Osteocyte (in vitro differentiated cells): ENCODE data around the gene ACE. TPM values are rescaled to one million over a fixed set of nuclear protein-coding genes. Genes with fewer than 3 reads are reported as not detected.
"Not testable (repeated sequence)": the region's sequence is repeated elsewhere in the genome, so short reads cannot be mapped to it uniquely, and the experiment has no call there.

ENCODE experiments used
- DNase-seq: peaks from one replicate; pipeline ENCODE4 v3.0.0; 2021; ENCODE audit warnings: mixed read lengths; ENCODE audit not compliant: unreplicated experiment; ENCODE audit errors: extremely low spot score
- H3K27ac Mint-ChIP-seq: one replicate; pipeline ENCODE4 v1.8.0; 2021; ENCODE audit warnings: mild to moderate bottlenecking, mixed read lengths; ENCODE audit not compliant: unreplicated experiment
- H3K27me3 Mint-ChIP-seq: one replicate; pipeline ENCODE4 v1.8.0; 2021; ENCODE audit warnings: mixed read lengths; ENCODE audit not compliant: unreplicated experiment
- H3K36me3 Mint-ChIP-seq: one replicate; pipeline ENCODE4 v1.8.0; 2021; ENCODE audit warnings: mixed read lengths; ENCODE audit not compliant: unreplicated experiment
- H3K4me1 Mint-ChIP-seq: one replicate; pipeline ENCODE4 v1.8.0; 2021; ENCODE audit warnings: mixed read lengths; ENCODE audit not compliant: unreplicated experiment
- H3K4me3 Mint-ChIP-seq: one replicate; pipeline ENCODE4 v1.8.0; 2021; ENCODE audit warnings: mild to moderate bottlenecking, moderate library complexity, mixed read lengths; ENCODE audit not compliant: unreplicated experiment
- H3K9me3 Mint-ChIP-seq: one replicate; pipeline ENCODE4 v1.8.0; 2021; ENCODE audit warnings: mixed read lengths; ENCODE audit not compliant: unreplicated experiment
- CTCF ChIP-seq: fragments of 200-600 bp; sonication (generic); IDR thresholded peaks from 2 replicates; pipeline ENCODE4 v1.5.0; 2021; ENCODE audit warnings: antibody characterized with exemption, mild to moderate bottlenecking, moderate library complexity
- total RNA-seq: library from RNA; stranded (reverse); gene quantifications from 2 replicates; pipeline ENCODE4 v1.2.1, GENCODE V29; 2021

ACE gene
- total RNA-seq, 1 donor from 2014 or later: 1.1 TPM

GRCh38 chr17:63463771-63464170, 13.1 kb upstream of the ACE start:
- H3K4me1 Mint-ChIP-seq: peaks cover 15% of the 10 kb centered on the region
- no peak overlapping the region for H3K4me3 Mint-ChIP-seq
- DNase-seq: no peak
- peaks cover 27% of the 10 kb centered on the region for H3K27me3 Mint-ChIP-seq
- no peaks in the 10 kb centered on the region for H3K9me3 Mint-ChIP-seq
- TF ChIP-seq CTCF: no peak
- H3K27ac Mint-ChIP-seq: no peak overlapping the region
- H3K36me3 Mint-ChIP-seq: no peaks in the 10 kb centered on the region

- no peak overlapping the region for H3K4me3 Mint-ChIP-seq
- TF ChIP-seq CTCF: no peak
- no peak overlapping the region for H3K27ac Mint-ChIP-seq
- H3K27me3 Mint-ChIP-seq: peaks cover 30% of the 10 kb centered on the region
- no peak for DNase-seq
- H3K36me3 Mint-ChIP-seq: no peaks in the 10 kb centered on the region
- no peaks in the 10 kb centered on the region for H3K9me3 Mint-ChIP-seq
- peaks cover 14% of the 10 kb centered on the region for H3K4me1 Mint-ChIP-seq
Measured at GRCh38 chr17:63464691-63465236, 12.1 kb upstream of the ACE start.

- not testable (repeated sequence) for H3K9me3 Mint-ChIP-seq, H3K4me1 Mint-ChIP-seq, H3K36me3 Mint-ChIP-seq, H3K27ac Mint-ChIP-seq, DNase-seq, H3K4me3 Mint-ChIP-seq
- peaks cover 50% of the 10 kb centered on the region for H3K27me3 Mint-ChIP-seq
Measured at GRCh38 chr17:63468099-63468498, 8.8 kb upstream of the ACE start.

- Mint-ChIP-seq H3K27ac (no peak overlapping the region), H3K4me1 (peaks cover 13% of the 10 kb centered on the region), H3K4me3 (no peak overlapping the region), H3K36me3 (no peaks in the 10 kb centered on the region), H3K27me3 (peaks cover 38% of the 10 kb centered on the region), H3K9me3 (no peaks in the 10 kb centered on the region)
- TF ChIP-seq CTCF: no peak
- no peak for DNase-seq
Measured at GRCh38 chr17:63474174-63474573, 2.7 kb upstream of the ACE start.

- Mint-ChIP-seq H3K27me3 (peaks cover 37% of the 10 kb centered on the region), H3K27ac (no peak overlapping the region), H3K9me3 (no peaks in the 10 kb centered on the region), H3K36me3 (no peaks in the 10 kb centered on the region), H3K4me1 (peaks cover 13% of the 10 kb centered on the region), H3K4me3 (no peak overlapping the region)
- no peak for TF ChIP-seq CTCF
- DNase-seq: no peak
Measured at GRCh38 chr17:63474586-63475460, 2.0 kb upstream of the ACE start.
